Activated T-helper 1 cell treated with anti-CD3 and anti-CD28 coated beads, Interleukin-12 subunit alpha, Interleukin-12 subunit beta, Interleukin-2, Interleukin-4 antibody, amounts not matched to agents 30 ng/mL and 10 ng/mL and 1 ng/mL, durations not matched to agents 14 hours and 24 hours and 36 hours (primary cell): Measurements from ENCODE around the gene SAT1. TPM values are rescaled to one million over a fixed set of nuclear protein-coding genes. Genes with fewer than 3 reads are reported as not detected.

Source experiments
- DNase-seq: peaks from one replicate; pipeline ENCODE4 v3.0.0; 2021; ENCODE audit warnings: low spot score
- H3K27ac Mint-ChIP-seq: one replicate; pipeline ENCODE4 v1.8.0; 2021; ENCODE audit warnings: mild to moderate bottlenecking, mixed read lengths
- H3K27me3 Mint-ChIP-seq: one replicate; pipeline ENCODE4 v1.8.0; 2022; ENCODE audit warnings: mild to moderate bottlenecking, moderate library complexity, mixed read lengths; ENCODE audit not compliant: insufficient read depth
- H3K36me3 Mint-ChIP-seq: one replicate; pipeline ENCODE4 v1.8.0; 2021; ENCODE audit warnings: low read depth, mixed read lengths
- H3K4me1 Mint-ChIP-seq: one replicate; pipeline ENCODE4 v1.8.0; 2021; ENCODE audit warnings: low read depth, mixed read lengths
- H3K4me3 Mint-ChIP-seq: one replicate; pipeline ENCODE4 v1.8.0; 2021; ENCODE audit warnings: mild to moderate bottlenecking, moderate library complexity, mixed read lengths
- H3K9me3 Mint-ChIP-seq: one replicate; pipeline ENCODE4 v1.8.0; 2021; ENCODE audit warnings: mixed read lengths
- intact Hi-C: fragments of 100-400 bp; cut with micrococcal nuclease; formaldehyde crosslinking; loops from one replicate; pipeline ENCODE4 v1.15.1; 2024
- total RNA-seq: library from RNA; stranded (reverse); gene quantifications from 2 replicates; pipeline ENCODE4 v1.2.3, GENCODE V29; 2022

Gene SAT1
- total RNA-seq, 1 donor from 2014 or later = 71.8 TPM

DNA sequence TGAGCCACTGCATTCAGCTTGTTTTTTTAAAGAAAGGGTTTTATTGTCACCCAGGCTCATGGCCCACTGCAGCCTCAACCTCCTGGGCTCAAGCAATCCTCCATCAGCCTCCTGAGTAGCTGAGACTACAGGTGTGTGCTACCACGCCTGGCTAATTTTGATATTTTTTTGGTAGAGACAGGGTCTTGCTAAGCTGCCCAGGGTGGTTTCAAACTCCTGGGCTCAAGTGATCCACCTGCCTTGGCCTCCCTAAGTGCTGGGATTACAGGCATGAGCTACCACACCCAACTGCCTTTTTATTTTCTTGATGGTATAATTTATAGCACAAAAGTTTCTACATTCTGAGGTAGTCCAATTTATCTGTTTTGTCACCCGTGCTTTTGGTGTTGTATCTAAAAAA is 38.9 kb downstream of the SAT1 start:
- Mint-ChIP-seq H3K36me3 (no peaks in the 10 kb centered on the region), H3K4me1 (no peaks in the 10 kb centered on the region), H3K4me3 (no peak overlapping the region), H3K27me3 (no peaks in the 10 kb centered on the region), H3K27ac (no peak overlapping the region), H3K9me3 (no peaks in the 10 kb centered on the region)
- intact Hi-C loops = no loop called here
- no peak for DNase-seq

DNA sequence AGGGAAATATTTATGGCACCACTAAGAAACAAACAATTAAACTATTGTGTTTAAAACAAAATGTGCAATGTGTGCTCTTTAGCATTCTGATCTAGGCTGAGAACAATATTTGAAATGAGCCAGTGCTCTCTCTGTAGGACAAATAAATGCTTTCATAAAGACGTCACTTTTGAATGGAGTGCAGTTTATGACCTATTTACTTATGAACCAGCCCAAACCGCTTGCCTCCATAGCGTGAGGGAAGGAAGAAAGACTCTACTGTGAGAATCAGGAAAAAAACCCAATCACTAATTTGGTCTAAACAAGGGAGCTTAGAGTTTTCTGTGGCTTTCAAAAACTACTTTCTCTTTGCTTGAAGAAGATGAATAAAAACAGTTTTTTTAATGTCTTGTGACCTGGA is 39.4 kb downstream of the SAT1 start:
- no peak overlapping the region for H3K27ac Mint-ChIP-seq
- intact Hi-C loops = no loop called here
- no peaks in the 10 kb centered on the region for H3K36me3 Mint-ChIP-seq
- DNase-seq = no peak
- H3K27me3 Mint-ChIP-seq = no peaks in the 10 kb centered on the region
- H3K4me3 Mint-ChIP-seq = no peak overlapping the region
- H3K4me1 Mint-ChIP-seq = no peaks in the 10 kb centered on the region
- H3K9me3 Mint-ChIP-seq = no peaks in the 10 kb centered on the region

DNA sequence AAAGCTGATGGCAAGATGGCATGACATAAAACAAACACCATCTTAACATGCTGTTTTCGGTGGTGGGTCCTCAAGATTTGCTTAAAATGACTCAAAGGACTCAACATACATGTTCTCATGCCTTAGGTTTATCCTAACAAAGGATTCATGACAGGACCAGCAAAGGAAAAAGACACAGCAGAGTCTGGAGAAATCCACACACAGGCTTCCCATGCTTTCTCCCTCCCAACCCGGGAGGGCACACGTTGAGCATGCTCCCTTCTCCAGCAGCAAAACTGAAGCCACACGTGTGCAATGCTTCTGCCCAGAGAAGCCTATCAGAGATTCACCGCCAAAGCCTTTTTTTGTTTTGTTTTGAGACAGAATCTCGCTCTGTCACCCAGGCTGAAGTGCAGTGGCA is 39.9 kb downstream of the SAT1 start:
- intact Hi-C loops = no loop called here
- H3K9me3 Mint-ChIP-seq = no peaks in the 10 kb centered on the region
- H3K27me3 Mint-ChIP-seq = no peaks in the 10 kb centered on the region
- no peak for DNase-seq
- no peak overlapping the region for H3K4me3 Mint-ChIP-seq
- H3K27ac Mint-ChIP-seq = no peak overlapping the region
- no peaks in the 10 kb centered on the region for H3K36me3 Mint-ChIP-seq
- no peaks in the 10 kb centered on the region for H3K4me1 Mint-ChIP-seq

DNA sequence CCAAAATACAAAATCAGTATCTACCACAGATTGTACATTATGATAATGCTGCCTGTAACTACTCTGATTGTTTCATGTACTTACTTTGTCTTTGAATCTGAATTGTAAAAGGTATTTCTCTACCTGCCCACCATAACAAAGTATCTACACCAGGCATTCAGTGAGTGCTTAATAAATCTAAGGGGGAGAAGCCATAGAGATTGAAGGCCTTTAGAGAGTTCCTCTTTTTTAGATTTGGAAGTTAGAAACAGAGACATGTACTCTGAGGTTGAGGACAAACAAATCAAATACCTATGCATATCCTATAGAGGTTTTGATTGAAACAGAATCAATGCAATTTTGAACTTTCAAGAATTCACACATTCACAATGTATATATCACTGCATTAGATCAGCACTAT is 42.7 kb downstream of the SAT1 start:
- Mint-ChIP-seq H3K4me1 (no peaks in the 10 kb centered on the region), H3K27me3 (no peaks in the 10 kb centered on the region), H3K4me3 (no peak overlapping the region), H3K36me3 (no peaks in the 10 kb centered on the region), H3K27ac (no peak overlapping the region), H3K9me3 (no peaks in the 10 kb centered on the region)
- intact Hi-C loops = no loop called here
- no peak for DNase-seq

DNA sequence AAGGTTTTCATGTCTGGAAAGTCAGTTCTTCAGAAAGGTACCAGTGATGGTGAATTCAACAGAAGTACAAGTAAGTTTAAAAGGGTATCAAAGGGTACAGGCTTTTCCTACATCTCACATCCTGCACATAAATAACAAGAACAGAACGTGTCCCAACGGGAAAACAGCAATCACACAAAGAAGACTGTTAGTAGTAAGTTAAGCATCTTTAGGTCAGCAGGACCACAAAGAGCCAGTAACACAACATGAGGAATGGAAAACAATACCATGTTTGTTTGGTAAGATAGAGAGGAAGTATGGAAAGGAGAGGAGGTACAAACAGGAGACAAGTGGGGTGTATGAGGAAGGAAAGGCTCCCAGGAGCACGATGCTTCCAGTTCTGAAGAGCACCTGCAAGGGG is 43.2 kb downstream of the SAT1 start:
- no peaks in the 10 kb centered on the region for H3K27me3 Mint-ChIP-seq
- intact Hi-C loops = no loop called here
- H3K9me3 Mint-ChIP-seq = no peaks in the 10 kb centered on the region
- no peaks in the 10 kb centered on the region for H3K4me1 Mint-ChIP-seq
- no peak overlapping the region for H3K4me3 Mint-ChIP-seq
- DNase-seq = no peak
- H3K36me3 Mint-ChIP-seq = no peaks in the 10 kb centered on the region
- H3K27ac Mint-ChIP-seq = no peak overlapping the region

DNA sequence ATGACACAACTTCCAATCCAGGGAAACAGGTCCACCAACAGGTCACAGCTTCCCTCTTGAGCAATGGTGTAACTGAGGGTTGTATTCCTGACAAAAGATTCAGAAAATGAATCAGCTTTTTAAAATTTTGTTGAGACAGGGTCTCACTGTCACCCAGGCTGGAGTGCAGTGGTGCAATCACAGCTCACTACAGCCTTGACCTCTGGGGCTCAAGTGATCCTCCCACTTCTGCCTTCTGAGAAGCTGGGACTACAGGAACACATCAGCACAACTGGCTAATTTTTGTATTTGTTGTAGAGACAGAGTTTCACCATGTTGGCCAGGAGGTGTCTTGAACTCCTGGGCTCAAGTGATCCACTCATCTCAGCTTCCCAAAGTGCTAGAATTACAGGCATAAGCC is 43.7 kb downstream of the SAT1 start:
- H3K4me3 Mint-ChIP-seq = no peak overlapping the region
- no peaks in the 10 kb centered on the region for H3K27me3 Mint-ChIP-seq
- H3K27ac Mint-ChIP-seq = no peak overlapping the region
- H3K36me3 Mint-ChIP-seq = no peaks in the 10 kb centered on the region
- no peaks in the 10 kb centered on the region for H3K9me3 Mint-ChIP-seq
- intact Hi-C loops = no loop called here
- no peaks in the 10 kb centered on the region for H3K4me1 Mint-ChIP-seq
- no peak for DNase-seq

DNA sequence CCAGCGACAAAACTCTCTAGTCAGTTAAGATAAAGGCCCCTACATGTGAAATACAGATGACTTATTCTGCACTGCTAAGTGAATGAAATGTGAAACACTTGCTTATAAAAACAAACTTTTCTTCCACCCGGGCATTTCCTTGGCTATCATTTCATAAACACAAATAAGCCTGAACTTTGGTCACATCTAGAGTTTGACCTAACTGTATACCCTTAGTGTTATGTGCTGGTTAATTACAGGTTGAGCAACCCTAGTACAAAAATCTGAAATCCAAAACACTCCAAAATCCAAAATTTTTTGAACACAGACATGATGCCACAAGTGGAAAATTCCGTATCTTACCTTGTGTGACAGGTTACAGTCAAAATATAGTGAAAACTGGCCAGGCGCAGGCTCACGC is 45.9 kb downstream of the SAT1 start:
- DNase-seq = no peak
- no peaks in the 10 kb centered on the region for H3K27me3 Mint-ChIP-seq
- H3K27ac Mint-ChIP-seq = no peak overlapping the region
- H3K36me3 Mint-ChIP-seq = no peaks in the 10 kb centered on the region
- H3K4me1 Mint-ChIP-seq = no peaks in the 10 kb centered on the region
- H3K4me3 Mint-ChIP-seq = no peak overlapping the region
- no peaks in the 10 kb centered on the region for H3K9me3 Mint-ChIP-seq
- intact Hi-C loops = no loop called here

DNA sequence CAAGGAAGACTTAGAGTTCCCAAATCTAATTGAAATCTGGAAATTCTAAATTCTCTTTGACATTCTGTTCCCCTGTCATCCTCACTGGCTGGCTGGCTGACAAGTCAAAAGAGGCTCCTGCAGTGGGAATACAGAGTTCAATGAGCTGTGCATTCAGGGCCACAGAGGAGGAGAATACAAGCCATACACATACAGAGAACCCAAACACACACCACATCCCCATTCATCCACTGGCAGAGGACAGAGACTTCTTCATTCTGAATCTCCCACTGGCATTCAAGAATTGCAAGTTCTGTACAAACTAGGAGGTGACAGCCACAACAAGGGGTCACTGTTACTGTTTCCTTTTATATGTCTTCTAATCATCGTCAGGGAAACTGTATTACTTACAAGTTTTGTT is 49.7 kb downstream of the SAT1 start:
- no peak for DNase-seq
- Mint-ChIP-seq H3K4me1 (no peaks in the 10 kb centered on the region), H3K9me3 (no peaks in the 10 kb centered on the region), H3K27ac (no peak overlapping the region), H3K36me3 (peaks cover 3% of the 10 kb centered on the region), H3K4me3 (no peak overlapping the region), H3K27me3 (no peaks in the 10 kb centered on the region)
- intact Hi-C loops = no loop called here

Other genes starting within 250 kb of the SAT1 start
- gene PRDX4, start 115.7 kb upstream of the SAT1 start, total RNA-seq = 75.5 and 83.2 TPM in 2 replicates
- gene ACOT9, start 39.9 kb upstream of the SAT1 start, total RNA-seq = 58.3 and 60.3 TPM in 2 replicates
- gene APOO, start 124.8 kb downstream of the SAT1 start, total RNA-seq = 29.0 and 30.0 TPM in 2 replicates
- gene CXorf58, start 124.8 kb downstream of the SAT1 start, total RNA-seq = not detected in 2 replicates
- gene KLHL15, start 244.0 kb downstream of the SAT1 start, total RNA-seq = 10.2 and 10.3 TPM in 2 replicates